NB4 (cell line): ENCODE results near the gene HIBCH.

ENCODE experiments used
- DNase-seq: peaks from one replicate; pipeline ENCODE4 v3.0.0; 2010; ENCODE audit warnings: low read depth
- H3K4me3 ChIP-seq: one replicate; pipeline ENCODE4 v1.5.1; 2011; ENCODE audit warnings: mild to moderate bottlenecking, low read depth, low read length, moderate library complexity
- CTCF ChIP-seq: IDR thresholded peaks from one replicate; pipeline ENCODE4 v1.5.1; 2012; ENCODE audit warnings: low read depth, low read length
- MAX ChIP-seq: IDR thresholded peaks from 2 replicates; pipeline ENCODE4 v1.6.1; 2011; ENCODE audit warnings: low read depth, low read length
- MYC ChIP-seq: IDR thresholded peaks from 2 replicates; pipeline ENCODE4 v1.6.1; 2011; ENCODE audit warnings: low read depth, low read length
- POLR2A ChIP-seq: IDR thresholded peaks from 2 replicates; pipeline ENCODE4 v1.6.1; 2011; ENCODE audit warnings: mild to moderate bottlenecking; ENCODE audit not compliant: insufficient read length; ENCODE audit errors: extremely low read depth

The HIBCH gene

GRCh38 chr2:190216829-190217228, 102.8 kb downstream of the HIBCH start:
- no peak overlapping the region for H3K4me3 ChIP-seq
- peak; percentile 34 for DNase-seq
- no peak for TF ChIP-seq CTCF
- TF ChIP-seq MYC, result no peak
- no peak for TF ChIP-seq MAX
- TF ChIP-seq POLR2A, result no peak

DNA sequence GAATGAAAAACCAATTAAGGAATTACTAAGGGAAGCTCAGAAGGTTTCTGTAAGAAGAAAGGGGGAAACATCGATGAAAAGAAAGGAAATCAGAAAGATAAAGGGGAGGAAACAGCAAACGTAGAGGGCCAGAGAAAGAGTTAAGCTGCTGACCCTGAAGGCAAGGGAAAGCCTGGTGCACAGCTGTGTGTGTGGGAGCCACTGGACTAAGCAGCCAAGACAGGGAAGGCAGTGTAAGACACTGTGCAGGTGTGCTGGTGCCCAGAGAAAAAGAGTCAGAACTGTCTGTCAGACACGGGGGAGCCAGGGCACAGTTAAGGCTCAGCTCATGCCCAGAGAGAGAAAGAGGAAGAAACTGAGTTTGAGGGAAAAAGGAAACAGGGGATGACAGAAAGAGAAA, 104.0 kb downstream of the HIBCH start:
- H3K4me3 ChIP-seq, result no peak overlapping the region
- TF ChIP-seq POLR2A (no peak), CTCF (no peak), MAX (no peak), MYC (no peak)
- DNase-seq, result no peak

DNA sequence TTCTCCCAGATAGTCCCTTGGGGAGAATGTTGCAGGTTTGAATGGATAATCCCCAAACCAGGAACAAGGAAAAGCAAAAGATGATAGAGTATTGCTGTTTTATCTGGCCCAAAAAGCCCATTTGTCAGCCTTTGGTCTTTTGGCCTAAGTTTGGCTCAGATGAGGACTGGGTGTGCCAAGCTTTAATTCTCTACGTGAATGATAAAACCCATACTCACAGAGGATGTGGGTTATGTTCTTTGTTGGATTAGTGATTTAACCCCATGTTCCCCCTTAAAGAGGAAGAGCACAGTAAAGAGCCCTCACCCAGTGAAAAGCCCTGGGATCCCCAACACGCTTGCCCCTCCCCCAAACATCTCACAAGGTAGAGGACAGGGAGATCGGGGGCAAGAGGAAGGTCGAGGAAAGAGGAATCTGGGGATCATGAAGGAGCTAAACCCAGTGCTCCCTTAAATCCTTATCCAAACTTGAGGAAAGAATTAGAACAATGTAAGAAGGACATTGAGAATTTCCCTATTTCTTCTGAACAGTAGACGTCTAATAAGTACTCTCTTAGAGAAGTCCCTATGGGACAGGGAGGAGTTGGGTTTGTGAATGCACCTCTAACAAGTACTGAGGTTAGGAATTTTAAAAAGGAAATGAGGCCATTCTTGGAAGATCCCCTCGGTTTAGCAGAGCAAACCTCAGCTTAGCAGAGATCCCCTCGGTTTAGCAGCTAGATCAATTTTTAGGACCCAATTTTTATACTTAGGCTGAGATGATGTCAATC, 105.0 kb downstream of the HIBCH start:
- no peak for TF ChIP-seq CTCF
- no peak for TF ChIP-seq MAX
- TF ChIP-seq POLR2A, result no peak
- TF ChIP-seq MYC, result no peak
- H3K4me3 ChIP-seq, result no peak overlapping the region
- DNase-seq, result no peak

- DNase-seq, result no peak
- no peak overlapping the region for H3K4me3 ChIP-seq
- TF ChIP-seq CTCF (no peak), POLR2A (no peak), MYC (no peak), MAX (no peak)
These were observed 105.9 kb downstream of the HIBCH start for GRCh38 chr2:190213441-190214335.

GRCh38 chr2:190210471-190210870, 109.2 kb downstream of the HIBCH start:
- DNase-seq, result no peak
- TF ChIP-seq MAX, result no peak
- no peak for TF ChIP-seq CTCF
- no peak for TF ChIP-seq POLR2A
- no peak for TF ChIP-seq MYC
- H3K4me3 ChIP-seq, result no peak overlapping the region
